HEK293T (cell line): ENCODE measurements around the gene PRDM10.
A peak's percentile ranks its signal among the peaks of the same experiment; 100 is the strongest.

ENCODE experiments used
- CTCF ChIA-PET: fragments of 350-600 bp; formaldehyde crosslinking; extraction: SDS; loops from one replicate; lab custom pipeline; 2021; ENCODE audit warnings: antibody characterized with exemption, inconsistent platforms; lab: Yijun Ruan, JAX
- POLR2A ChIA-PET: fragments of 350-600 bp; formaldehyde crosslinking; extraction: SDS; loops from one replicate; lab custom pipeline; 2020; ENCODE audit warnings: antibody characterized with exemption, inconsistent platforms; lab: Yijun Ruan, JAX
- DNase-seq: peaks from one replicate; pipeline ENCODE4 v3.0.0; 2012; ENCODE audit warnings: mixed read lengths; ENCODE audit errors: extremely low spot score
- ARNT ChIP-seq: fragments of 450-650 bp; IDR thresholded peaks from 2 replicates; pipeline ENCODE4 v1.6.1; 2017; ENCODE audit warnings: mild to moderate bottlenecking
- BHLHE40 ChIP-seq: fragments of 450-650 bp; IDR thresholded peaks from 2 replicates; pipeline ENCODE4 v1.6.1; 2016; ENCODE audit warnings: mild to moderate bottlenecking, moderate library complexity, borderline replicate concordance
- CTBP1 ChIP-seq: fragments of 450-650 bp; IDR thresholded peaks from 2 replicates; pipeline ENCODE4 v1.6.1; 2016; ENCODE audit warnings: borderline replicate concordance
- ELF4 ChIP-seq: fragments of 450-650 bp; IDR thresholded peaks from 2 replicates; pipeline ENCODE4 v1.6.1; 2017; ENCODE audit warnings: antibody characterized with exemption
- FOXA1 ChIP-seq: fragments of 450-650 bp; IDR thresholded peaks from 2 replicates; pipeline ENCODE4 v1.6.1; 2016; ENCODE audit warnings: mild to moderate bottlenecking
- FOXK2 ChIP-seq: fragments of 450-650 bp; IDR thresholded peaks from 2 replicates; pipeline ENCODE4 v1.6.1; 2016; ENCODE audit warnings: mild to moderate bottlenecking
- FOXM1 ChIP-seq: fragments of 450-650 bp; IDR thresholded peaks from 2 replicates; pipeline ENCODE4 v1.6.1; 2017; ENCODE audit warnings: mild to moderate bottlenecking, borderline replicate concordance
- HDGF ChIP-seq: fragments of 450-650 bp; IDR thresholded peaks from 2 replicates; pipeline ENCODE4 v1.6.1; 2017; ENCODE audit warnings: antibody characterized with exemption, borderline replicate concordance
- L3MBTL2 ChIP-seq: fragments of 450-650 bp; conservative IDR thresholded peaks from 2 replicates; pipeline ENCODE4 v1.6.1; 2016; ENCODE audit warnings: mild to moderate bottlenecking
- LEF1 ChIP-seq: fragments of 450-650 bp; IDR thresholded peaks from 2 replicates; pipeline ENCODE4 v1.6.1; 2017; ENCODE audit warnings: mild to moderate bottlenecking, borderline replicate concordance
- NFRKB ChIP-seq: fragments of 450-650 bp; IDR thresholded peaks from 2 replicates; pipeline ENCODE4 v1.6.1; 2016; ENCODE audit warnings: mild to moderate bottlenecking, moderate library complexity
- PKNOX1 ChIP-seq: fragments of 450-650 bp; IDR thresholded peaks from 2 replicates; pipeline ENCODE4 v1.6.1; 2016
- SP1 ChIP-seq: fragments of 450-650 bp; IDR thresholded peaks from 2 replicates; pipeline ENCODE4 v1.6.1; 2017
- SUZ12 ChIP-seq: fragments of 450-650 bp; IDR thresholded peaks from 2 replicates; pipeline ENCODE4 v1.6.1; 2016; ENCODE audit warnings: mild to moderate bottlenecking
- TARDBP ChIP-seq: fragments of 450-650 bp; IDR thresholded peaks from 2 replicates; pipeline ENCODE4 v1.6.1; 2016
- ZNF384 ChIP-seq: fragments of 450-650 bp; IDR thresholded peaks from 2 replicates; pipeline ENCODE4 v1.6.1; 2016

The PRDM10 gene

GRCh38 chr11:129996113-129996870 is 6.3 kb downstream of the PRDM10 start:
- TF ChIP-seq ZNF384, result no peak
- no peak for TF ChIP-seq FOXK2
- TF ChIP-seq LEF1, result no peak
- no peak for TF ChIP-seq SUZ12
- TF ChIP-seq FOXA1, result no peak
- TF ChIP-seq ELF4, result no peak
- TF ChIP-seq CTBP1, result no peak
- no peak for TF ChIP-seq SP1
- CTCF ChIA-PET, result no interaction called here

GRCh38 chr11:129995163-129995562 is 7.5 kb downstream of the PRDM10 start:
- no peak for DNase-seq
- no peak for TF ChIP-seq SUZ12
- no peak for TF ChIP-seq LEF1
- TF ChIP-seq L3MBTL2, result no peak
- no peak for TF ChIP-seq FOXK2
- TF ChIP-seq ZNF384, result no peak
- TF ChIP-seq BHLHE40, result no peak
- ChIA-PET POLR2A (no interaction called here), CTCF (interaction anchor here (0.6 kb wide), 1 partner anchor 10 kb away, joined by 3 read pairs; no protein-coding TSS in a partner anchor)

More at GRCh38 chr11:129996113-129996870, 6.3 kb downstream of the PRDM10 start:
- DNase-seq, result no peak
- POLR2A ChIA-PET, result no interaction called here

GRCh38 chr11:129992161-129992944 is 10.3 kb downstream of the PRDM10 start:
- TF ChIP-seq FOXK2, result no peak
- TF ChIP-seq SUZ12, result no peak
- no peak for TF ChIP-seq CTBP1
- TF ChIP-seq FOXA1, result no peak
- no peak for TF ChIP-seq HDGF
- no peak for TF ChIP-seq L3MBTL2
- no peak for TF ChIP-seq LEF1
- no peak for TF ChIP-seq TARDBP
- TF ChIP-seq FOXM1, result no peak
- no peak for TF ChIP-seq NFRKB
- no peak for TF ChIP-seq ZNF384
- no peak for TF ChIP-seq ELF4
- TF ChIP-seq ARNT, result no peak
- no peak for TF ChIP-seq BHLHE40
- TF ChIP-seq SP1, result no peak
- DNase-seq, result peak; percentile 66
- CTCF ChIA-PET, result interaction anchor here (1.0 to 1.4 kb wide), 5 partner anchors 10 to 140 kb away, joined by 3 to 8 read pairs (median 3); no protein-coding TSS in a partner anchor
- POLR2A ChIA-PET, result interaction anchor here (1.7 to 3.0 kb wide), 2 partner anchors 10 to 78 kb away, joined by 9 to 21 read pairs; partner anchors contain the start of genes APLP2 and PRDM10

DNA sequence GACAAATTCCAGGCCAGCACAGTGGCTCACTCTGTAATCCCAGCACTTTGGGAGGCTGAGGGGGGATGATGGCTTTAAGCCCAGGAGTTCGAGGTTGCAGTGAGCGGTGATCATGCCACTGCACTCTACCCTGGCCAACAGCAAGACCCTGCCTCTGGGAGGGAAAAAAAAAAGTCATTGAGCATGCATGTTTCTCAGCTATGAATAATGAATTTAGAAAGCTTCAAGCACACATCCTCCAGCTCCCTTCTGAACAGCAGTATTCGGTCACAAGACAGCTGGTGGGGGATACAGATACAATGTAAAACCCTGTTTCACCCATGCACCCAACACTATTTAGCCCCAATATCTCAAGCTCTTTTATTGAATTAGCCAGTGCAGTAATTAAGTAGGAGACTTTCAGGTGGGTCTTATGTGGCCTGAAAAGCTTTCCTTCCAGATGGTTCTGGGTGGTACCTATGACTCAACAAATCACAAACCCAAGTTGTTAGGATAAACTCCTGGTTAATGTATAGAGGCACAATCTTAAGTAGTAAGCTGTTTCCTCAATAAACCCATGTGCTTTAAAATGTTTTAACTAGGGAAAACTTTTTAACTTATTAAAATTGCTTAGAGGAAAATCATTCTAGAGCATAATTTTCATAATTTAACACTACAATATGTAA is 13.4 kb downstream of the PRDM10 start:
- ChIA-PET CTCF (interaction anchor here (1.1 kb wide), 1 partner anchor 143 kb away, joined by 3 read pairs; no protein-coding TSS in a partner anchor), POLR2A (interaction anchor here (0.8 kb wide), 1 partner anchor 13 kb away, joined by 3 read pairs; the partner anchor contains the start of gene PRDM10)
- no peak for DNase-seq
- TF ChIP-seq BHLHE40, result no peak

DNA sequence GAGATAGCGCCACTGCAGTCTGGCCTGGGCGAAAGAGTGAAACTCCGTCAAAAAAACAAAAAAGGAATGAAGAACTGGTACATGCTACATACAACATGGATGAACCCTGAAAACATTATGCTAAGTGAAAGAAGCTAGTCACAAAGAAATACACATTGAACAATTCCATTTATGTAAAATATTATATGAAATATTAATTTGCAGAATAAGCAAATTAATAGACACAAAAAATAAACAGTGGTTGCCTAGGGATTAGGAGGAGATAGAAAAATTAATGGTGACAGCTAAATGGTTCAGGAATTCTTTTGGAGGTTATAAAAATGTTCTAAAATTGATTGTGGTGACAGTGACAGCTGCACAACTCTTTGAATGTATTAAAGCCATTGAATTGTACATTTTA is 14.7 kb downstream of the PRDM10 start:
- no peak for TF ChIP-seq BHLHE40
- TF ChIP-seq FOXK2, result no peak
- no peak for TF ChIP-seq PKNOX1
- TF ChIP-seq NFRKB, result no peak
- no peak for TF ChIP-seq FOXM1
- TF ChIP-seq SUZ12, result no peak
- no peak for TF ChIP-seq ARNT
- TF ChIP-seq LEF1, result no peak
- no peak for TF ChIP-seq FOXA1
- TF ChIP-seq HDGF, result no peak
- TF ChIP-seq TARDBP, result no peak
- TF ChIP-seq L3MBTL2, result no peak
- TF ChIP-seq ELF4, result no peak
- TF ChIP-seq CTBP1, result no peak
- POLR2A ChIA-PET, result no interaction called here
- CTCF ChIA-PET, result no interaction called here
- no peak for DNase-seq

DNA sequence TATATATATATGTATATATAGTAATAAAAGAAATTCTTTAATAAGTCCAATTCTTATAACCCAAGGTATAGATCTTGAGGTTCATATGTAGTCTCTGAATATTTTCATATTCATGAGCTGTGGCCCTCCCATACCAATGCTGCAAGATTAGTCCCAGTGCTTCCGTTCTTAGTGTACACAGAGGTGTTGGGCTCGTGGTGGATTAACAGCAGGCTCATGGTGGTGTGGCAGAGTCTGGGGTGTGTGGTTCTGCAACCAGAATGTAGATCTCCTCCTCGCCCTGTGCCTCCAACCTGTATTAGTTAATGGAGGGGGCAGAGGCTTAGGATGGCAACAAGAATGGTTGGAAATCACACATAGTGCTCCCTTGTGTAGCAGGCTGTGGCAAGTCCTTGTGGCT is 16.8 kb downstream of the PRDM10 start:
- ChIA-PET POLR2A (interaction anchor here (1.5 kb wide), 1 partner anchor 16 kb away, joined by 5 read pairs; no protein-coding TSS in a partner anchor), CTCF (no interaction called here)
- DNase-seq, result no peak
- TF ChIP-seq TARDBP (no peak), PKNOX1 (no peak), SUZ12 (no peak)
